ENCODE data around the gene KDM4B.

Gene KDM4B

DNA sequence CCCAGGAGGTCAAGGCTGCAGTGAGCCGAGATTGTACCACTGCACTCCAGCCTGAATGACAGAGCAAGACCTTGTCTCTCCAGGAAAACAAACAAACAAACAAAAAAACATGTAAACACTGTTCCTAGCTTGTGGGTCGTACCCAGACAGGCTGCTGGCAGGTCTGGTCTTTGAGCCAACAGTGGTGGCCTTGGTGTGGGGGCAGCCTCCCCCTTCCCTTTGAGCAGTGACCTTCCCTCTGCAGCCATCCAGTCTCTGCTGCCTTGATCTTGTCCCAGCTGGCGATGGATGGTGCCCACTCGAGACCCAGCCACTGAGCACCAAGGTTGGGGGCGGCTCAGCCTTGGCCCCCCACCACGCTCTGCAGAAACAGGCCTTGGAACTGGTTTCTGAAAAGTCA, 143.3 kb downstream of the KDM4B start:
- no peak for DNase-seq

- no peak for DNase-seq
Observed at GRCh38 chr19:5112681-5113575, 144.0 kb downstream of the KDM4B start.

DNA sequence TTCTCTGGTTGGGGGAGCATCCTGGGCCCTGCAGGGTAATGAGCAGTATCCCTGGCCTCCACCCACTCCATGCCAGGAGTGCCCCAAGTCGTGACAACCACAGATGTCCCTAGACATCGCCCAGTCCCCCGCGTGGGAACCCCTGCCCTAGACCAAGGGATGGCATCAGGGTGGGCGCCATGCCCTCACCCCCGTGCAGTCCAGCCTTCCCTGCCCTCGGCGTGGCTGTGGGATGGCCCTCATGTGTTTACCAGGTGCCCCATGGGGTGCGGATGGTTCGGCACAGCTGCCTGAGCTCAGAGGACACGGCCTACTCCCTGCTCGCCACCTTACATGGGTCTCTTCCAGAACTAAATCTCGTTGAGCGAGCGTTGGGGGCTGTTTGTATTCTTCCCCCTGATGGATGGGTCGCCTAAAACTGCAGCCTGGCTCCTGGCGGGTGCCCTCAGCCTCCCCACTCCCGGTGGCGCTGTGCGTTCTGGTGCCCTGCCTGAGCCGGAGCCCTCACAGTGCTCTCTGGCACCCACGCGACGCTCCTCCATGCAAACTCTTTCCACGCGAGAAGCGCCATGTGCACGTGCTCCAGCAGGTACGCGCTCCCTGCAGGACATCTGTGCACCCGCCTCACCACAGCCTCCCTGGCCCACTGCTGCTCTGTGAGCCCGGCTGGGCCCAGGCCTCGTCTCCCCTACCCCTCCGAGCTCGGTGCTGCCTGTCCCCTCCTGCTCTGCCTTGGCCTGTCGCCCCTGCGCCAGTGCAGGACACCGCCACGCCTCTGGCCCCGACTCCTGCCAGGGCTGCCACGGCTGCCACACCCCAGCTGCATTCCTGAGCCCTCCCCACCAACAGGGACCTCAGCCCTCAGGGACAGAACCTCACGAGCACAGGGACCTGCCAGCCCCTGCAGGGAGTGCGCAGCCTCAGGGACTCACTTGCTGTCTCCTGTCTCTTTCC, 145.0 kb downstream of the KDM4B start:
- DNase-seq = no peak

- DNase-seq = no peak
Observed at GRCh38 chr19:5114727-5115126, 145.8 kb downstream of the KDM4B start.

DNA sequence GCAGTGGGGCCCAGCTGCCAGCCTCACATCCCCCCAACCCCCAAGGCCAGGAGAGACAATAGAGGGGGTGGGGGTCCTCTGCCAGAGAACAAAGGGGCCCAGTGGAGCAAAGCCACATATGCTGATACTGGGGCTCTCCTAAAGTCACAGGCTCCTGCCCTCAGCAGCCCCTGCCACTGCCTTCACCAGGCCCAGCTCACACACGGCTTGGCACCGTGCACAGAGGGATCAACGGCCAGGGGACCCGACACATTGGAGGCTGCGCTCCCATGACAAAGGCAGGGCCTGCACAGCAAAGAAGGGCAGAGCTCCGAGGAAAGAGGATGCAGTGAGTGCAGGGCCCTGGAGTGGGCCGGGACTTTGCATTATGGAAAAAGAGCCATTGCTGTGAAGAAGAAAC, 146.4 kb downstream of the KDM4B start:
- no peak for DNase-seq

- no peak for DNase-seq
Observed at GRCh38 chr19:5115771-5116202, 146.9 kb downstream of the KDM4B start.

DNA sequence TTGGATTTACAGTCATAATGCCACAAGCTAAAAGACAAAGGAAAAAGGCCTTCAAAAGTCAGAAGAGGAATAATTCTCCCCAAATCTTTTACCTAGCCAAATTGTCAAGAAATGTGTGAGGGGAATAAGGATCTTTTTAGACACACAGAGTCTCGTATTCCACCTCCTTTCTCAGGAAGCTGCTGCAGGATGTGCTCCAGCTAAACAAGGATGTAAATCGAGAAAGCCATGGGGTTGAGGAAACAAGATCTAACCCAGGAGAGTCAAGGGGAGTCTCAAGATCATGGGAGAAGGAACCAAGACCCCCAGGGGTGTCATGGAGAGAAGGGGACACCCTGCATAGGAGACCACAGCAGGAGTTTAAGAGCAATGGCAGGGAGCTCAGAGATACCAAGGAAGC, 147.4 kb downstream of the KDM4B start:
- no peak for DNase-seq

GRCh38 chr19:5117421-5117820, 148.5 kb downstream of the KDM4B start:
- no peak for DNase-seq

DNA sequence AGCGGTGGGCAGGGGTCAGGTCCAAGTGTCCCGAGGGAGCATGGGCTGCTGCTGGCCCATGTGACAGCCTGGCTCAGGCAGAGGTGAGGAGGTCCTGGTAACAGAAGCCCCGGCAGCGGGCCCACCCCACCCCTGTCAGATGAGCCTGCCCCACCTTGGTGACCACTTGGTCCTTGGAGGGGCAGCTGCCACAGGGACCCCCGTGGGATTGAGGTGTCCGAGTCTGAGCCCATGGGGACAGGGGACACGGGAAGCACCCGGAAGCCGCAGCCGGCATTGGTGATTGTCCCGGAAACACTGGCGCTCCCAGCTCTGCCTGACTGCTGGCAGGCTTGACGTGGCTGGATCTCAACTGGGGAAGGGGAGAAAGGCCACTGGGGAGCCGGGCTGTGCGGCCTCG, 149.1 kb downstream of the KDM4B start:
- no peak for DNase-seq

DNA sequence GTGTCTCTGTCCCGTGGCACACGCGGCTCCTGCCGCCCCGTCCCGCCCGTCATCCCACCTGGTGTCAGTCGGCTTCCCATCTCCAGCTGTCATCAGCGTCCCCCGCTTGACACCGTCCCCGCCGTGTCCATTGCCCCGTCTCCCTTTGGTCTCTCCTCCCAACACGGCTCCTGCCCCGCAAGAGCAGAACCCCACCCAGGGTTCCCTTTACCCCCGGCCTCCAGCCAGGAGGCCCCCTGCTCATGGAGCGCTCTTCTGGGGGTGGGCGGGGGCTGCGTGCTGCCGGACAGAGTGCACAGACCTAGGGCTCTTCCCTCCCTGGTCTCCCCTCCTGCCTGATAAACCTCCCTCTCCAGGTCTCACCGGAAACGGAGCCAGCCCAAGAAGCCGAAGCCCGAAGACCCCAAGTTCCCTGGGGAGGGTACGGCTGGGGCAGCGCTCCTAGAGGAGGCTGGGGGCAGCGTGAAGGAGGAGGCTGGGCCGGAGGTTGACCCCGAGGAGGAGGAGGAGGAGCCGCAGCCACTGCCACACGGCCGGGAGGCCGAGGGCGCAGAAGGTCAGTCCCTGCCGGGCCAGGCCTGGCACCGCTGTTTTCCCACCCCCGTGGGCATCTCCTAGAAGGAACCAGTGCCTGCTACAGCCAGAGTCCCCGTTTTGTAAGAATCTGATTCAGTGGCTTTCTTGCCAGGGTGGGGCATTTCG, 150.5 kb downstream of the KDM4B start:
- DNase-seq = no peak

- DNase-seq = no peak
Observed at GRCh38 chr19:5120321-5120720, 151.4 kb downstream of the KDM4B start.

DNA sequence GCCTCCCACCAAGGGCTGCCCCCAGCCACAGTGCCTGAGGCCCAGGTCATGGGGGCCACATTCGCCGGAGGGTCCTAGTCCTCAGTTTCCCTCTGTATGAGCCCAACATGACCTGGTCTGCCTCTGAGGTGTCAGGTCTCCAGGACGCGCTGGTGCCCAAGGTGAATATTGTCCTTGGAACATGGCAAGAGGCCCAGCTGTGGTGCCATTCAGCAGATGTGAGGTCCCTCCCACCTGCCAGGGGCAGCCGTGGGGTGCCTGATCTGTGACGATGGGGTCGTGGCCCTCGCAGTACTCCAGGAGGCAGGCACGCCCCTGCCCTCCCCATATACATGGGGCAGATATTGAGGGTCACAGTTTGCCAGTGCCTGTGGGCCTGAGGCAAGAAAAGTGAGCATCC, 151.9 kb downstream of the KDM4B start:
- no peak for DNase-seq

DNA sequence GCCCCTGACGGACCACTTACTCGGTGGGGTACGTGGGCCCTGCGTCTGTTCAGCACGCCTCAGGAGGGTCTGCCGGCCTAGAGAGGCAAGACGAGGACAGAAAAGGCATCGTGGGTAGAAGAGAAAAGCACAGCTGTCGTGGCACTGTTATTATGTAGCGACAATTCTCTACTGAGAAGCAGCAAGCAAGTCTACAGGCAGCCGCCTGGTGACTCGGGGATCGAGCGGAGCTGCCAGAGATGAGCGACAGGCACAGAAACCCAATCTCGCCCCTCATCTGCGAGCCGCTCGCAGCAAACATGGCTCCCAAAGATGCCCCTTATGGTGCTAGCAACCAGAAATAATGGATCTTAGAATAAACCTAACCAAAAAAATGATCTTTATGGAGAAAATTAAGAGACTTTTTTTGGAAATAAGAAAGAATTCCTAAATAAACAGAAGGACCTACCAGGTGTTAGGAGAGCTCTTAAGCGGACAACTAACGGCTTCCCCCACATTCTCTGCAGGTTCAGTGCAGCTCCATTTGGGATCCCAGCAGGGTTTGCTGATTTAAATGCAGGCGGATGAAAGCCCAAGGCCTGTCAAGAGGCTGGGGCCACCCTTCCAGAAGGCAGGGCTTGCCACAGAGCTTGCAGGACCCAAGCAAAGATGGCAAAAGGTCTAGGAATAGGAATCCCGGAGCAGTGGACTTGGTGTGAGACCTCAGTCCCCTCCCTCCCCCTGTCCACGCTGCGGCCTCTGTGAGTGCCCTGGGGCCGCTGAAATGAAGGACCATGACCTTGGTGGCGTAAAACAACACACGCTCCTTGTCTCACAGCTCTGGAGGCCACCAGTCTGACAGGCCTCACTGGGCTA, 152.6 kb downstream of the KDM4B start:
- no peak for DNase-seq

- no peak for DNase-seq
Observed at GRCh38 chr19:5122121-5122400, 153.1 kb downstream of the KDM4B start.

GRCh38 chr19:5122671-5123409, 153.9 kb downstream of the KDM4B start:
- DNase-seq = no peak

GRCh38 chr19:5123646-5124045, 154.7 kb downstream of the KDM4B start:
- no peak for DNase-seq

DNA sequence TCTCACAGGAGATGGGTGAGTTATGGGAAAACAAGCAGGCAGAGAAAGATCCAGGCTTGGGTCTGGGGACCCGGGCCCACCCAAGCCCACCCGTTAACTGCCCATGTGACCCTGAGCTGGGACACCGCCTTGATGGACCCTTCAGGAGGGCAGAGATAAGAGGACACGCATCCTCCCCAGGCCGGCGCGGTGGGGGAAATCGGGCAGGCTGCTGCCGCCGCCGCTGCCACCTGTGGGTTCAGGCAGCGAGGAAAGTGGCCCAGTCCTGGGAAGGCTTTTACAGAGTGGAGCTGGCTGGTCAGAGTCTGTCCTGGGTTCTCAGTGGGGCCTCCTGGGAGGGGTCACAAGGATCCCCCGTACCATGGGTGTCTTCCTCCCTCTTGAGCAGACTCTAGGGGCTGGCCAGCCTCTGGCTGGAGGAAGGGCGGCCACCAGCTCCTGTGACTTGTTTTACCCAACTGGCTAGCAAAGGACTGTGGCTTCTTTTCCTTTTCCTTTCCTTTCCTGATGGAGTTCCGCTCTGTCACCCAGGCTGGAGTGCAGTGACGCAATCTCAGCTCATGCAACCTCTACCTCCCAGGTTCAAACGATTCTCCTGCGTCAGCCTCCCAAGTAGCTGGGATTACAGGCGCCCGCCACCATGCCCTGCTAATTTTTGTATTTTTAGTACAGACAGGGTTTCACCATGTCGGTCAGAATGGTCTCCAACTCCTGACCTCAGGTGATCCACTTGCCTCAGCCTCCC, 155.4 kb downstream of the KDM4B start:
- no peak for DNase-seq

DNA sequence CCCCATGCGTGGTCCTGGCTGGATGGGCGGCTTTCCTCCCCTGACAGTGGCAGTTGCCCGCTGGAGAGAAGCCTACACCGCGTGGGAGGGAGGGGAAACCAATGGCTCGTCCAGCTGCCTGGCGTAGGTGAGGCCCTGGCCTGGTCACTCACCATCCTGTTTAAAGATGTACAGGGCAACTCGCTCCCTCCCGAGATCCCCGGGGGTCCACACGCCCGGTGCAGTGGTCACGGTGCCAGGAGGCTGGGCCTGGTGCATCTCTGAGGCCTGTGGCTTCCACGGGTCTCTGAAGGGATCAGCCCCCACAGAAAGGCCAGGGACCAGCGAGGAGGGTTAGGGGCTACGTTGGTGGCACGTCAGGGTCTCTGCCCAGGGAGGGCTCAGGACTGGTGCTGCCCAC, 156.5 kb downstream of the KDM4B start:
- DNase-seq = no peak

DNA sequence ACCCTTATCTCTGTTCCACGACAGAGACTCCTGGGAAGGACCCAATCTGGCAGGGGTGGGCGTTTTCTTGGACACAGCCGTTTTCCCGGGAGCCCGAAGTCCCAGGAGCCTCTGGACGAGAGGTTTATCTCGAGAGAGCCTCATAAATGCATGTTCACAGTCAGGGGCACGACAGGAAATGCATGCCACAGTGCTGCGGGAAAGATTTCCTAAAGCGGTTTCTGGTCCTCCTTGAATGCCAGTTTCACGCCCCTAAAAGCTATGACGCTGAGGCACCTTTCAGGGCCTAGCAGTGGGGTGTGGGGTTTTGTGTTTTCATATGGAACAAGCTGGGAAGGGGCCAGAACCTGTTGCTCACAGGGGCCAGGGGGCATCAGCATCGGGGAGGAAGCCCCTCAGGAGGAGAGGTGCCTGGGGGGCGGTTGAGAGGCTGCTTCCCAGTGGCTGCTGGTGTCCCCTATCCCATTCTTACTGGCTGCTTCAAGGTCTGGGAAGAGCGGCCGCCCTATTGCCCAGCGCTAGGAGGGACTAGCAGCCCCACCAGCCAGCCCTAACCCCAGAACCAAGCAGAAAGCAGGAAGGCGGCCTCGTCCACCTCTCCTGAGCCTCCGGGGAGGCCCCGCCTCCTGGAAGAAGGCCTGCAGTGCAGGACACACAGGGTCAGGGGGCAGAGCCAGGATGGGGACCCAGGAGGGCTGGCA, 157.0 kb downstream of the KDM4B start:
- no peak for DNase-seq

- no peak for DNase-seq
Observed at GRCh38 chr19:5126498-5127223, 157.7 kb downstream of the KDM4B start.
